Measurements from ENCODE around the gene MKNK2. TPM values are rescaled to one million over a fixed set of nuclear protein-coding genes. Genes with fewer than 3 reads are reported as not detected.

The MKNK2 gene
- polyA plus RNA-seq, 1 donor (not counting 4 experiments of a cell fraction or from before 2014, with no cell fraction given) = 88.3 TPM

DNA sequence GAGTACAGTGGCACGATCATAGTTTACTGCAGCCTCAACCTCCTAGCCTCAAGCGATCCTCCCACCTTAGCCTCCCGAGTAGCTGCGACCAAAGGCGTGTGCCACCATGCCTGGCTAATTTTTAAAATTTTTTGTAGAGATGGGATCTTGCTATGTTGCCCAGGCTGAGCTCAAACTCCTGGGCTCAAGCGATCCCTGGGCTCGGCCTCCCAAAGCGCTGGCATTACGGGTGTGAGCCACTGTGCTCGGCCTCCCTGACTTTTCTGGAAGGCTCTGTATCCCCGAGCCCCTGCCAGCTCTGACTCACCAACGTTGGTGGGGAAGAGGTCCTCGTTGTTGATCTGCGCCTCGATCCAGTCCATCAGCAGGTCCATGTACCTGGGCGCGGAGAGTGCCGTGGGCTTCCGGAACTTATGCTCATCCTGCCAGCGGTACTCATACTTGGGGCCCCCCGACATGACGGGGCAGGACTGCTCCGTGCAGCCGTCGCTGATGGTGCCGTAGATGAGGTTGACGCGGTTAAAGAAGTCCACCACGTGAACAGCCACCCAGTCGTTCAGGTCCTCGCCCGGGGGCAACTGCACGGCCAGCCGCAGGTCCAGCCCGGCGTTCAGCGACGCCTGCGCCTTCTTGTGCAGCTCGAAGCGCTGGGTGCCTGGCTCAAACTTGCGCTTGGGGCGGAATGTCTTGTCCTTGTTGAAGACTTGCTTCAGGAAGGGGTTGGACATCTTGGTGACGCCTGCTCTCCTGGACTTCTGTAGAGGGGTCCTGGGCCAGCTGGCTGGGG is 27.0 kb upstream of the MKNK2 start:
- no peak for FAIRE-seq
- dilution Hi-C loops (cut with MboI; ENCODE audit: extremely low pct_ligation_motif_present, low sequenced_read_pairs) = no loop called here

DNA sequence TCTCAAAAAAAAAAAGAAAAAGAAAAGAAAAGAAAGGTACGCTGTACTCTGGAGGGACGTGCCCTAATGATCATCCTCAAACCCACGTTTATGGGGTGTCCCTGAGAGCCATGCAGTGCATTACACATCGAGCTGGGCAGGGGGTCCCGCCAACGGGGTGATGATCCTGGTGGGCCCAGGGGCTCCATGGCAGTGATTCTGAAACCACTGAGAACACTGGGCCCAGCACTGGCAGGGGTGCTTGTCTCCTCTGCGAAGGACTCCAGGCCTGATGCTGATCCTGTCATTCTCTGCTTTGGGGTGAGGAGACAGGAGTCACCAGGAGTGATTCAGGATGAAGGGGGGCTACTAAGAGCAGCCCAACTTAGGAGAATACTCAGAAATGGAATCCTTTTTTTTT is 26.4 kb upstream of the MKNK2 start:
- dilution Hi-C loops (cut with MboI; ENCODE audit: extremely low pct_ligation_motif_present, low sequenced_read_pairs) = no loop called here
- peaks cover 25% of the 10 kb centered on the region for H3K79me2 ChIP-seq (ENCODE audit: control insufficient read depth, insufficient read depth, low read length)
- H3K9me3 ChIP-seq (ENCODE audit: control insufficient read depth, low read depth, low read length) = no peaks in the 10 kb centered on the region
- no peak for DNase-seq (ENCODE audit: low read depth, low spot score)
- no peak overlapping the region for H2AFZ ChIP-seq (ENCODE audit: control insufficient read depth, low read length)
- no peak for FAIRE-seq
- no peaks in the 10 kb centered on the region for H3K27me3 ChIP-seq (ENCODE audit: control insufficient read depth, extremely low read depth, insufficient read depth, low read length)
- no peak overlapping the region for H3K4me2 ChIP-seq (ENCODE audit: control insufficient read depth, extremely low read depth, insufficient read depth, low read depth, low read length)
- no peak for TF ChIP-seq EZH2 (IDR thresholded peaks at IDR 0.05; ENCODE audit: low read length)
- TF ChIP-seq, protein P1, sequence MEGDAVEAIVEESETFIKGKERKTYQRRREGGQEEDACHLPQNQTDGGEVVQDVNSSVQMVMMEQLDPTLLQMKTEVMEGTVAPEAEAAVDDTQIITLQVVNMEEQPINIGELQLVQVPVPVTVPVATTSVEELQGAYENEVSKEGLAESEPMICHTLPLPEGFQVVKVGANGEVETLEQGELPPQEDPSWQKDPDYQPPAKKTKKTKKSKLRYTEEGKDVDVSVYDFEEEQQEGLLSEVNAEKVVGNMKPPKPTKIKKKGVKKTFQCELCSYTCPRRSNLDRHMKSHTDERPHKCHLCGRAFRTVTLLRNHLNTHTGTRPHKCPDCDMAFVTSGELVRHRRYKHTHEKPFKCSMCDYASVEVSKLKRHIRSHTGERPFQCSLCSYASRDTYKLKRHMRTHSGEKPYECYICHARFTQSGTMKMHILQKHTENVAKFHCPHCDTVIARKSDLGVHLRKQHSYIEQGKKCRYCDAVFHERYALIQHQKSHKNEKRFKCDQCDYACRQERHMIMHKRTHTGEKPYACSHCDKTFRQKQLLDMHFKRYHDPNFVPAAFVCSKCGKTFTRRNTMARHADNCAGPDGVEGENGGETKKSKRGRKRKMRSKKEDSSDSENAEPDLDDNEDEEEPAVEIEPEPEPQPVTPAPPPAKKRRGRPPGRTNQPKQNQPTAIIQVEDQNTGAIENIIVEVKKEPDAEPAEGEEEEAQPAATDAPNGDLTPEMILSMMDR (optimal IDR thresholded peaks at IDR 0.05 in 1 of 3, IDR thresholded peaks at IDR 0.05 in 1 of 3, conservative IDR thresholded peaks at IDR 0.05 in 1 of 3; ENCODE audit: extremely low read depth in 1 of 3, insufficient read depth in 2 of 3, low read length in 3 of 3) = no peak
- H3K9ac ChIP-seq (ENCODE audit: control insufficient read depth, extremely low read depth, insufficient read depth, low read length) = no peak overlapping the region
- no peak overlapping the region for H3K4me3 ChIP-seq (ENCODE audit: control insufficient read depth in 2 of 3, extremely low read depth in 1 of 3, insufficient read depth in 2 of 3, low read depth in 1 of 3, low read length in 3 of 3)
- no peaks in the 10 kb centered on the region for H4K20me1 ChIP-seq (ENCODE audit: control insufficient read depth, extremely low read depth, insufficient read depth, low read length)
- H3K9me1 ChIP-seq (ENCODE audit: control insufficient read depth, extremely low read depth, insufficient read depth, low read length) = no peaks in the 10 kb centered on the region
- no peak overlapping the region for H3K27ac ChIP-seq (ENCODE audit: control insufficient read depth, insufficient read depth, low read length)
- peaks cover 19% of the 10 kb centered on the region for H3K4me1 ChIP-seq (ENCODE audit: control insufficient read depth, extremely low read depth, insufficient read depth, low read length)
- peaks cover 33 to 49% of the 10 kb centered on the region in 2 experiments for H3K36me3 ChIP-seq (ENCODE audit: control insufficient read depth in 2 of 2, extremely low read depth in 1 of 2, insufficient read depth in 2 of 2, low read length in 2 of 2)

More for the DNA sequence above, 27.0 kb upstream of the MKNK2 start:
- no peaks in the 10 kb centered on the region for H3K27me3 ChIP-seq (ENCODE audit: control insufficient read depth, extremely low read depth, insufficient read depth, low read length)
- H2AFZ ChIP-seq (ENCODE audit: control insufficient read depth, low read length) = no peak overlapping the region
- no peaks in the 10 kb centered on the region for H4K20me1 ChIP-seq (ENCODE audit: control insufficient read depth, extremely low read depth, insufficient read depth, low read length)
- DNase-seq (ENCODE audit: low read depth, low spot score) = no peak
- H3K4me3 ChIP-seq (ENCODE audit: control insufficient read depth in 2 of 3, extremely low read depth in 1 of 3, insufficient read depth in 2 of 3, low read depth in 1 of 3, low read length in 3 of 3) = no peak overlapping the region
- H3K36me3 ChIP-seq (ENCODE audit: control insufficient read depth in 2 of 2, extremely low read depth in 1 of 2, insufficient read depth in 2 of 2, low read length in 2 of 2) = peaks cover 28 to 43% of the 10 kb centered on the region in 2 experiments
- no peak overlapping the region for H3K9ac ChIP-seq (ENCODE audit: control insufficient read depth, extremely low read depth, insufficient read depth, low read length)
- no peak for TF ChIP-seq EZH2 (IDR thresholded peaks at IDR 0.05; ENCODE audit: low read length)
- TF ChIP-seq, protein P1 (optimal IDR thresholded peaks at IDR 0.05 in 1 of 3, IDR thresholded peaks at IDR 0.05 in 1 of 3, conservative IDR thresholded peaks at IDR 0.05 in 1 of 3; ENCODE audit: extremely low read depth in 1 of 3, insufficient read depth in 2 of 3, low read length in 3 of 3) = no peak
- H3K9me1 ChIP-seq (ENCODE audit: control insufficient read depth, extremely low read depth, insufficient read depth, low read length) = no peaks in the 10 kb centered on the region
- no peak overlapping the region for H3K27ac ChIP-seq (ENCODE audit: control insufficient read depth, insufficient read depth, low read length)
- no peak overlapping the region for H3K4me2 ChIP-seq (ENCODE audit: control insufficient read depth, extremely low read depth, insufficient read depth, low read depth, low read length)
- H3K4me1 ChIP-seq (ENCODE audit: control insufficient read depth, extremely low read depth, insufficient read depth, low read length) = peaks cover 22% of the 10 kb centered on the region
- no peaks in the 10 kb centered on the region for H3K9me3 ChIP-seq (ENCODE audit: control insufficient read depth, low read depth, low read length)
- H3K79me2 ChIP-seq (ENCODE audit: control insufficient read depth, insufficient read depth, low read length) = peaks cover 30% of the 10 kb centered on the region
